Ascending aorta (tissue), 2 donors: ENCODE data around the gene ZNF726. TPM values are rescaled to one million over a fixed set of nuclear protein-coding genes. Genes with fewer than 3 reads are reported as not detected.
"Not testable (repeated sequence)": the region's sequence is repeated elsewhere in the genome, so short reads cannot be mapped to it uniquely, and the experiment has no call there.

ENCODE experiments used
- DNase-seq, 2 donors: peaks; one replicate each; pipeline ENCODE4 v3.0.0-alpha.2; 2019; ENCODE audit warnings: low spot score in 2 of 2
- H3K27ac ChIP-seq, 2 donors: fragments of 200-600 bp; sonication (generic); one replicate each; pipeline ENCODE4 v1.5.1; 2016 to 2017; ENCODE audit warnings: mild to moderate bottlenecking in 1 of 2
- H3K27me3 ChIP-seq: fragments of 200-600 bp; sonication (generic); one replicate; pipeline ENCODE4 v1.5.1; 2017
- H3K36me3 ChIP-seq, 2 donors: fragments of 200-600 bp; sonication (generic); one replicate each; pipeline ENCODE4 v1.5.1; 2016
- H3K4me1 ChIP-seq, 2 donors: fragments of 200-600 bp; sonication (generic); one replicate each; pipeline ENCODE4 v1.5.1; 2016 to 2017; ENCODE audit warnings: mild to moderate bottlenecking in 1 of 2
- H3K4me3 ChIP-seq, 2 donors: fragments of 200-600 bp; sonication (generic); one replicate each; pipeline ENCODE4 v1.5.1; 2016 to 2017; ENCODE audit warnings: mild to moderate bottlenecking in 1 of 2
- H3K9me3 ChIP-seq, 2 donors: fragments of 200-600 bp; sonication (generic); one replicate each; pipeline ENCODE4 v1.5.1; 2016
- CTCF ChIP-seq, 3 experiments: fragments of 200-600 bp in 2 of 3; fragments of 450-650 bp in 1 of 3; sonication (generic) in 2 of 3; IDR thresholded peaks; one replicate each; pipeline ENCODE4 v1.5.1; 2016 to 2019; ENCODE audit warnings: antibody characterized with exemption in 3 of 3, mild to moderate bottlenecking in 1 of 3, moderate library complexity in 1 of 3
- intact Hi-C: fragments of 100-400 bp; cut with DNase I; formaldehyde crosslinking; loops from one replicate; pipeline ENCODE4 v1.15.1; 2023
- total RNA-seq: library from RNA; depleted of rRNA; stranded (reverse); fragments of >200 nt; gene quantifications from one replicate; pipeline ENCODE4 v1.1.0, GENCODE V29; 2016

The ZNF726 gene
- not detected for total RNA-seq

GRCh38 chr19:23914402-23915286, at the start of gene ZNF726:
TSS of gene ZNF726 (plus strand) at chr19:23914886. CDS start at chr19:23914995, 109 bp downstream.
- Histone ChIP-seq H3K27ac (no peak within 1 kb of the TSS), H3K36me3 (no peaks in the 10 kb centered on the region), H3K4me3 (peak within 1 kb of the TSS; percentile 62 to 71), H3K4me1 (no peaks in the 10 kb centered on the region), H3K27me3 (no peaks in the 10 kb centered on the region), H3K9me3 (no peaks in the 10 kb centered on the region)
- DNase-seq, result peak; percentile 47 to 83
- intact Hi-C loops, result no loop called here
- no peak for TF ChIP-seq CTCF (IDR thresholded peaks at IDR 0.05)

- intact Hi-C loops, result no loop called here
- H3K27me3 ChIP-seq, result no peaks in the 10 kb centered on the region
- no peak for DNase-seq
- H3K36me3 ChIP-seq, result no peaks in the 10 kb centered on the region
- H3K4me3 ChIP-seq, result no peak overlapping the region
- no peaks in the 10 kb centered on the region for H3K4me1 ChIP-seq
- TF ChIP-seq CTCF (IDR thresholded peaks at IDR 0.05), result no peak
- H3K9me3 ChIP-seq, result peaks cover 0 to 4% of the 10 kb centered on the region in 2 donors
- H3K27ac ChIP-seq, result no peak overlapping the region
These were observed 46.8 kb upstream of the ZNF726 start for GRCh38 chr19:23867895-23868294.

- H3K27ac ChIP-seq, result no peak overlapping the region
- TF ChIP-seq CTCF (IDR thresholded peaks at IDR 0.05), result no peak
- intact Hi-C loops, result no loop called here
- H3K27me3 ChIP-seq, result no peaks in the 10 kb centered on the region
- DNase-seq, result no peak
- no peak overlapping the region for H3K4me3 ChIP-seq
- peaks cover 0 to 4% of the 10 kb centered on the region in 2 donors for H3K9me3 ChIP-seq
- no peaks in the 10 kb centered on the region for H3K36me3 ChIP-seq
- H3K4me1 ChIP-seq, result no peaks in the 10 kb centered on the region
These were observed 46.1 kb upstream of the ZNF726 start for GRCh38 chr19:23868630-23869029.

GRCh38 chr19:23872282-23872919, 42.3 kb upstream of the ZNF726 start:
- intact Hi-C loops, result loop anchor here (5.0 kb wide), 1 partner anchor 95 kb away; no protein-coding TSS in a partner anchor
- Histone ChIP-seq H3K9me3 (no peaks in the 10 kb centered on the region), H3K36me3 (no peaks in the 10 kb centered on the region), H3K27ac (no peak overlapping the region), H3K4me1 (no peaks in the 10 kb centered on the region), H3K4me3 (no peak overlapping the region), H3K27me3 (no peaks in the 10 kb centered on the region)
- no peak for DNase-seq
- no peak for TF ChIP-seq CTCF (IDR thresholded peaks at IDR 0.05)

- H3K27ac ChIP-seq, result no peak overlapping the region
- H3K4me1 ChIP-seq, result no peaks in the 10 kb centered on the region
- DNase-seq, result no peak
- H3K27me3 ChIP-seq, result no peaks in the 10 kb centered on the region
- H3K9me3 ChIP-seq, result no peaks in the 10 kb centered on the region
- no peaks in the 10 kb centered on the region for H3K36me3 ChIP-seq
- intact Hi-C loops, result no loop called here
- TF ChIP-seq CTCF (IDR thresholded peaks at IDR 0.05), result no peak
- no peak overlapping the region for H3K4me3 ChIP-seq
These were observed 38.4 kb upstream of the ZNF726 start for GRCh38 chr19:23876261-23876660.

GRCh38 chr19:23876756-23877155, 37.9 kb upstream of the ZNF726 start:
- H3K4me3 ChIP-seq, H3K36me3 ChIP-seq, H3K27me3 ChIP-seq, H3K9me3 ChIP-seq, DNase-seq, H3K4me1 ChIP-seq, H3K27ac ChIP-seq, intact Hi-C loops: not testable (repeated sequence)
